IPS-18a (cell line): ENCODE results near the gene C1D.
A peak's percentile ranks its signal among the peaks of the same experiment; 100 is the strongest.

Experiments
- H3K27ac ChIP-seq: one replicate; pipeline ENCODE4 v1.5.1; 2013; ENCODE audit warnings: low read length
- H3K27me3 ChIP-seq: one replicate; pipeline ENCODE4 v1.6.1; 2013; ENCODE audit warnings: mild to moderate bottlenecking, low read length; ENCODE audit not compliant: control insufficient read depth, insufficient read depth
- H3K36me3 ChIP-seq: one replicate; pipeline ENCODE4 v1.6.1; 2013; ENCODE audit warnings: low read depth, low read length; ENCODE audit not compliant: control insufficient read depth
- H3K4me1 ChIP-seq: one replicate; pipeline ENCODE4 v1.6.1; 2013; ENCODE audit warnings: low read depth, low read length; ENCODE audit not compliant: control insufficient read depth
- H3K4me3 ChIP-seq: one replicate; pipeline ENCODE4 v1.5.1; 2013; ENCODE audit warnings: low read length
- H3K9ac ChIP-seq: one replicate; pipeline ENCODE4 v1.6.1; 2013; ENCODE audit warnings: mild to moderate bottlenecking, low read length, moderate library complexity
- H3K9me3 ChIP-seq: one replicate; pipeline ENCODE4 v1.6.1; 2013; ENCODE audit warnings: low read depth, low read length; ENCODE audit not compliant: control insufficient read depth

The C1D gene, protein sequence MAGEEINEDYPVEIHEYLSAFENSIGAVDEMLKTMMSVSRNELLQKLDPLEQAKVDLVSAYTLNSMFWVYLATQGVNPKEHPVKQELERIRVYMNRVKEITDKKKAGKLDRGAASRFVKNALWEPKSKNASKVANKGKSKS

DNA sequence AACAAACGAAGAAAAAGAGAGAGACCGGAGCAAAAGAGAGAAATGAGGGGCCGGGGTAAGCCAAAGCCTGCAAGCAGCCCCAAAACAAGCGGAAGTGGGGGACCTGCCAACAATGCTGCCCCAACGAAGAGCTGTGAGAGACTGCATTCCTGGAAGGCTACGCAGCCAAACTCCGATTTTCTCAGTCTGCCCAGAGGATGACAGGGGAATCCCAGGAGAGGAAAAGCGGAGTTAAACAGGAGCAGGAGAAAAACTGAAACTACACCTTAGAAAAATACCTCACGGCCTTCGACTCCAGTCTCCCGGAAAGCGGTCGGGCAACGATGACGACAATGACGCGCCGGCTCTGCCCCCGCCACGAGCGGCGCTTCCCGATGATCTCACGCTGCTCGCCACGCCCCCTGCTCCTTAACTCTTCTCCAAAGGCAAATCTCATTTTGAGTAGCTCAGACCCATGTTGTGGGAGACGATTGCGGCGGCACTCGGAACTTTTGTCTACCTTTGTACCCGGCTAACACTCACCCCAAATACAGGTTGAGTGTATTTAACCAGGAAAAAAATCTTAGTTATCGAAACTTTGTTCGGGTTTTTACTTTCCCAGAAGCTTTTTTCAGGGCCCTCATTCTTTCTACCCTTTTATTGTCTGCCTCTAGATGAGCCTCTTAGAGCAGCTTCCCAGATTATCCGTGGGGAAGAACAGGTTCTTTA, at the start of gene C1D:
C1D (minus strand) TSS at position 325 of the 708 bp plus-strand sequence. CDS start 15,694 bp downstream, outside the sequence.
- Histone ChIP-seq H3K27ac (peak within 1 kb of the TSS; percentile 61), H3K4me3 (peak within 1 kb of the TSS; percentile 89), H3K9me3 (no peaks in the 10 kb centered on the region), H3K27me3 (no peaks in the 10 kb centered on the region), H3K36me3 (no peaks in the 10 kb centered on the region), H3K4me1 (peaks cover 6% of the 10 kb centered on the region), H3K9ac (peak within 1 kb of the TSS; percentile 94)

DNA sequence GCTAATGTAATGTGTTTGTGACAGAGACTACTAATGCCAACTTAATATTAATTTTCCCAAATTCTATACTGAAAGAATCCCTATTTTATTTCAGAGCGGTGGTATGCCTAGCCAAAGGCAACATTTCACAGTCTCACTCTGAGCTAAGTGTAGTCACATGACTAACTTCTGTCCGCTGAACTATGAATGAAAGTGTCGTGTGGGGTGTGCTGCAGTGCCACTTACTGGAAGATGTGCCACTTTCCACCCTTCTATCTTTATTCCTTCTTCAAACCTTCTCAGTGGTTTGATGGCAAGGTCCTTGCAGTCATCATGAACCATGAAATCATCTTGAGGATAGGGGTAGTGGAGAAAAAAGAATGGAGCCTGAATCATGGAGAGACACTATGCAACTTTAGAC, 47.3 kb upstream of the C1D start:
- H3K27me3 ChIP-seq: no peaks in the 10 kb centered on the region
- H3K27ac ChIP-seq: no peak overlapping the region
- no peaks in the 10 kb centered on the region for H3K4me1 ChIP-seq
- no peak overlapping the region for H3K9ac ChIP-seq
- no peaks in the 10 kb centered on the region for H3K36me3 ChIP-seq
- no peaks in the 10 kb centered on the region for H3K9me3 ChIP-seq
- no peak overlapping the region for H3K4me3 ChIP-seq

DNA sequence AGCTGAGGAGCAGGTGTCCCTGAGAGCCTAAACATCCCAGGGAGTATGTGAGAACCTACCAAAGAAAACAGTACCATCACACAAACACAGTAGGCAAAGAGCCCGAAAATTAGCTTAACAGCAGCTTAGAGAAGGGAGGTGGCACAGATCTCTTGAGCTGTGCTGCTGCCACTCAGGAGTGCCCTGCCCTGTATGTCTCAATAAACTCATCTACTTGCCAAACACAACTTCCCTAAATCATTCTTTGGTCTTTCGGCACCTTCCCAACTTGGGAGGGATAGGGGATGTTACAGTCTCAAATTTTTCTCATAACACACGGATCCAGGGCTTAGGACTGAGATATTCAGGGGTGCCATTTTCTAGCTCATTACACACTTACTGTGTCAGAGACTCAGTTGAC, 45.3 kb upstream of the C1D start:
- Histone ChIP-seq H3K27me3 (no peaks in the 10 kb centered on the region), H3K36me3 (no peaks in the 10 kb centered on the region), H3K27ac (no peak overlapping the region), H3K4me3 (no peak overlapping the region), H3K4me1 (no peaks in the 10 kb centered on the region), H3K9me3 (no peaks in the 10 kb centered on the region), H3K9ac (no peak overlapping the region)

DNA sequence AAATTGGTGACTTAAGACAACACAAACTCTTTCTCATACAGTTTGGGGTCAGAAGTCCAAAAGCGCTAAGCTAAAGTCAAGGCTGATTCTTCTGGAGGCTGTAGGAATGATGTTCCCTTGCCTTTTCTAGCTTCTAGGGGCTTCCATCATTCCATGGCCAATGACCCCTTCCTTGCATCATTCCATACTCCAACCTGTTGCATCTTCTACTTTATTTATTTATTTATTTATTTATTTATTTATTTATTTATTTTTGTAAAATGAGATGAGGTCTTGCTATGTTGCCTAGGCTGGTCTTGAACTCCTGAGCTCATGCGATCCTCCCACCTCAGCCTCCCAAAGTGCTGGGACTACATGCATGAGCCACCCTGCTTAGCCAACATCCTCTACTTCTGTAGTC, 44.7 kb upstream of the C1D start:
- H3K27me3 ChIP-seq: no peaks in the 10 kb centered on the region
- no peaks in the 10 kb centered on the region for H3K4me1 ChIP-seq
- H3K36me3 ChIP-seq: no peaks in the 10 kb centered on the region
- no peak overlapping the region for H3K27ac ChIP-seq
- H3K9ac ChIP-seq: no peak overlapping the region
- H3K9me3 ChIP-seq: no peaks in the 10 kb centered on the region
- no peak overlapping the region for H3K4me3 ChIP-seq

DNA sequence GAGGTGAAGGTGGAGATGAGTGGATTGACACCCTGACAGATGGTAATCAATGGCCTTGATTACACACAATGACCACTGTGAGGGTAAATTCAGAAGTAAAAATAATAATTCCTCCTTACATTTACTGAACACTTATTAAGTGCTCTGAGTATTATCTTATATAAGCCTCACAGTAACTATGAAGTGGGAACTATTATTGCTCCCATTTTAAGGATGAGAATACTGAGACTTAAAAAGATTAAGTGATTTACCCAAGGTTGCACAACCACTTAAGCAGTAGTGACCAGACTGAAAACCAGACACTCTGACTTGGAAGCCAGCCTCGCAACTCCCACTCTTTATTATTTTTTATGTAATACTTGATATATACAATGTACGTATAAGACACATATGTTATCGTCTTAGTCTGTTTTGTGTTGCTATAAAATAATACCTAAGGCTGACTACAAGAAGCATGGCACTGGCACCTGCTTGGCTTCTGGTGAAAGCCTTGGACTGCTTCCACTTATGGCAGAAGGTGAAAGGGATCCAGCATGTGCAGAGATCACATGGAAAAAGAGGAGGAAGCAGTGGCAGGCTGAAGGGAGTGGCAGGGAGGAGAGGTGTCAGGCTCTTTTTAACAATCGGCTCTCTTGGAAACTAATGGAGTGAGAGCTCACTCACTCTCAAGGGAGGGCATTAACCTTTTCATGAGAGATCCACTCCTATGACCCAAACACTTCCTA, 41.5 kb upstream of the C1D start:
- no peaks in the 10 kb centered on the region for H3K27me3 ChIP-seq
- no peak overlapping the region for H3K4me3 ChIP-seq
- H3K36me3 ChIP-seq: no peaks in the 10 kb centered on the region
- no peak overlapping the region for H3K27ac ChIP-seq
- H3K9me3 ChIP-seq: no peaks in the 10 kb centered on the region
- no peak overlapping the region for H3K9ac ChIP-seq
- H3K4me1 ChIP-seq: no peaks in the 10 kb centered on the region

DNA sequence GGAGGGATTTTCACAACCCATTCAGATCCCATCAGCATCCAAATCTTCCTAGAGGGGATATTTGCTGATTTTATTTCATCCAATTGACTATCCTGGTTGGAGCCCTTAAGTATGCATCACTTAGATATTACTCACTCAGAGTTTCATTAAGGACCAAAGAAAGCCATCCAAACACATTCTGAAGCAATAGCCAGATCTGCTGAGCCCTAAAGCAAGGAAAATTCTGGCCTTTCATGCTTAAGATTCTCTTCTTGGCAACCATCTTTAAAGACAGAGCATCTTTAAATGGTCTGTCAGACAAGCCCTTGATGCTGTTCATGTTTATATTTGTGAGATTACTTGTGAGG, 40.9 kb upstream of the C1D start:
- H3K27ac ChIP-seq: no peak overlapping the region
- H3K9me3 ChIP-seq: no peaks in the 10 kb centered on the region
- H3K36me3 ChIP-seq: no peaks in the 10 kb centered on the region
- H3K4me3 ChIP-seq: no peak overlapping the region
- H3K9ac ChIP-seq: no peak overlapping the region
- H3K4me1 ChIP-seq: no peaks in the 10 kb centered on the region
- no peaks in the 10 kb centered on the region for H3K27me3 ChIP-seq

DNA sequence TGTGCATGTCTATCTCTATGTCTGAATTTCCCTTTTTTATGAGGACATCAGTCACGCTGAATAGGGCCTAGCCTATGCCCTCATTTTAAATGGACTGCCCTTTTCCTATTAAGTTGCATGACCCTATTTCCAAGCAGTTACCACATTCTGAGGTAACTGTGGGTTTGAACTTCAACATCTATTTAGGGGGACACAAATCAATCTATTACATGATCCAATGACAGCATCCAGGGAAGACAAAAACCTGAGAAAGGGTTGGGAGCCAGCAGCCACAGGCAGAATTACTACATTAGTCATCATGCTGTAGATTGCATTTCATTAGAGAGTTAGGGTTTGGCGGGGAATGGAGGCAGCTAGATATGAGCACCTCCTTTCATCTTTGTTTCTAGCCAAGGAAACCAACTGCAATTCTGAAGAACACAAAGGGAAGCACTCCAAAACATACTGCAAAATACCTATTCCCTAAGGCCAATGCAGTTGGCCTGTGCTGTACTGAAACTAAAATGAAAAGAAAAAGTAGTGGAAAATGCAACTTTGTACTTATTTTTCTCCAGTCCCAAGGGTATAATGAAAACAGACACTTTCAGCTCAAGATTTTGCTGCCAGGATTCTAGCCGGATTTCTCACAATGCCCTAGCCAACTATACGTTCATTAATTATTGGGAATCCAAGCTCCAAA, 40.4 kb upstream of the C1D start:
- Histone ChIP-seq H3K4me1 (no peaks in the 10 kb centered on the region), H3K27me3 (no peaks in the 10 kb centered on the region), H3K36me3 (no peaks in the 10 kb centered on the region), H3K4me3 (no peak overlapping the region), H3K27ac (no peak overlapping the region), H3K9ac (no peak overlapping the region), H3K9me3 (no peaks in the 10 kb centered on the region)

DNA sequence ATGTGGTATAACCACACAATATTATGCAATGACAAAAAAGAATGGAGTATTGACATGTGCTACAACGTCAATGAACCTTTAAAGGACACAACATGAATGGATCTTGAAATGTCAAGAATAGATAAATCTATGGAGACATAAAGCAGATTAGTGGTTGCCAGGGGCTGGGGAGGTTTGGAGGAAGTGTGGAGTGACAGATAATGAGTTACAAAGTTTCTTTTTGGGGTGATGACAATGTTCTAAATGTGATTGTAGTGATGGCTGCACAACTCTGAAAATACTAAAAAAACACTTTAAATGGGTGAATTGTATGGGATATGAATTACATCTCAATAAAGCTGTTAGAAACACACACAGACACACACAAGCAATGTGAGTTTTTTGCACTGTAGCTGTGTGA, 37.4 kb upstream of the C1D start:
- Histone ChIP-seq H3K4me1 (no peaks in the 10 kb centered on the region), H3K9me3 (no peaks in the 10 kb centered on the region), H3K9ac (no peak overlapping the region), H3K27ac (no peak overlapping the region), H3K4me3 (no peak overlapping the region), H3K36me3 (no peaks in the 10 kb centered on the region), H3K27me3 (no peaks in the 10 kb centered on the region)

DNA sequence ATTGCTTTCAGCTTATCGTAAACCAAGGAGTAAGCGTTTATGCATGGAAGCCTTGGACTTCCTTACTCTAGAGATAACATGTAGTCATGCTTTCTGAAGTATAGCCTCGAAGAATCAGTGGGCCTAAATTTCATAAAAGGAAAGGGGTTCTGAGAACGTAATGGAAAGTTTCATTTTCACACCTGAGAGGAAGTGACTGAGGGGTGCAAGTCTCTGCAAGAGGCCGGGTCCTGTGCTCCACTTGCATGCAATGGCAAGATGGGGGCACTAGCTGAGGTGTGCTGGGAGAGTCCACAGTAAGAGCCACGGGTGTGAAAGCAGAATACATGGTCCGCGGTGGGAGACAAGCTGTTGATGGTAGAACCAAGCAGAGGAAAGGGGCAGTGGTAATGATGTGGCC, 36.5 kb upstream of the C1D start:
- H3K9me3 ChIP-seq: no peaks in the 10 kb centered on the region
- H3K27ac ChIP-seq: no peak overlapping the region
- no peaks in the 10 kb centered on the region for H3K36me3 ChIP-seq
- no peak overlapping the region for H3K4me3 ChIP-seq
- no peak overlapping the region for H3K9ac ChIP-seq
- H3K4me1 ChIP-seq: no peaks in the 10 kb centered on the region
- no peaks in the 10 kb centered on the region for H3K27me3 ChIP-seq

DNA sequence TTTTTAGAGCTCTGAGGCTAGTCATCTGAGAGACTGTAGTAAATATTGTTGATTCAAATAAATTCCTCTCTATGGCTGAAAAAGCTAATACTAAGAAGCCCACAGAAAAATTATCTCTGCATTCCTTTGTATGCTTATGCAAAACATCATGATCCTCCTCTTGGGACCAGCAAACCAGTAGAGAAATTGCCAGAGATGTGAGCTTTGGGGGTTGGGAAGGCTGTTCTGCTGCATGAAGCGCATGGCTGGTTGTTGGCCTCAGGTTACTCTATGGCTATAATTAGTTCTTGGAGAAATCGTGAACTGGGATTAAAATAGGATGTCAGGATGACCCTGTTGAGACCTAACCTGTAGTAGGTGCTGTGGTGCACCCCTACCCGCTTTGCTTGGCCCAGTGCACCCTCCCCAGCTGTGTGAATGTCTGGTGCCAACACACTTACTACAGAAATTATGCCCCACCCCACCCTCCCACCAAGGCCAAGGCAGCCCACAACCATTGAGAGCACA, 35.5 kb upstream of the C1D start:
- Histone ChIP-seq H3K4me1 (no peaks in the 10 kb centered on the region), H3K27ac (no peak overlapping the region), H3K4me3 (no peak overlapping the region), H3K27me3 (no peaks in the 10 kb centered on the region), H3K36me3 (no peaks in the 10 kb centered on the region), H3K9me3 (no peaks in the 10 kb centered on the region), H3K9ac (no peak overlapping the region)

DNA sequence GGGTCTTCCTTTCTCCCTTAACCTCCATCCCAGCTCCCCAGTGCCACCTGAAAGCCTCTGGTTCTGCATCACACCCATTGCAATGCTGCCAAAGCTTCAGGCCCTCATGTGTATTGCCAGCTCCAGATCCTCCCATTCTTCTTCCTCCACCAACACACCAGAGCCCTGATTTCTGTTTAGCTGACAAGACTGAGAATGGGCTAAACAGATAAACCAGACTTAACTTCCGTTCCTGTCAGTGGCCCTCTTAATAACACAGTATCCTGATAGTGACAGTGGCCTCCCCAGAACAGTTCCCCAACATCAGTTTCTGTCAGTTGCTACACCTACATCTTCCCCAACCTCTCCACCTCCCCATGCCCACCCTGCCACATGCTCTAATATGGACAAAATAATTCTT, 31.3 kb upstream of the C1D start:
- H3K4me1 ChIP-seq: no peaks in the 10 kb centered on the region
- no peak overlapping the region for H3K27ac ChIP-seq

More for the DNA sequence above, 31.3 kb upstream of the C1D start:
- Histone ChIP-seq H3K27me3 (no peaks in the 10 kb centered on the region), H3K9ac (no peak overlapping the region), H3K4me3 (no peak overlapping the region), H3K9me3 (no peaks in the 10 kb centered on the region), H3K36me3 (no peaks in the 10 kb centered on the region)
